Endothelial cell of umbilical vein (primary cell): Measurements from ENCODE around the gene ZC3H7A.

ENCODE experiments used
- EZH2 ChIP-seq: IDR thresholded peaks from 2 replicates; pipeline ENCODE4 v1.6.1; 2012; ENCODE audit warnings: borderline replicate concordance, low read depth, mild to moderate bottlenecking, moderate library complexity, low read length, inconsistent platforms; ENCODE audit not compliant: severe bottlenecking
- FOS ChIP-seq: IDR thresholded peaks from 2 replicates; pipeline ENCODE4 v1.6.1; 2011; ENCODE audit warnings: mild to moderate bottlenecking, low read length, moderate library complexity, borderline replicate concordance; ENCODE audit not compliant: insufficient read depth
- JUN ChIP-seq: IDR thresholded peaks from 2 replicates; pipeline ENCODE4 v1.6.1; 2011; ENCODE audit warnings: borderline replicate concordance, low read depth; ENCODE audit not compliant: insufficient read length, insufficient read depth
- MYC ChIP-seq: IDR thresholded peaks from one replicate; pipeline ENCODE4 v1.6.1; 2011; ENCODE audit warnings: mild to moderate bottlenecking, low read depth, low read length
- POLR2A ChIP-seq: IDR thresholded peaks from 2 replicates; pipeline ENCODE4 v1.6.1; 2012; ENCODE audit warnings: low read depth, mild to moderate bottlenecking, control low read depth, low read length
- POLR2AphosphoS5 ChIP-seq: IDR thresholded peaks from 2 replicates; pipeline ENCODE4 v1.6.1; 2012; ENCODE audit warnings: low read depth, mild to moderate bottlenecking, control low read depth, low read length, moderate library complexity; ENCODE audit not compliant: insufficient read depth
- TF ChIP-seq, protein P1 (sequence below), 2 donors: IDR thresholded peaks; 1 replicate in 1 of 2; 2 replicates in 1 of 2; pipeline ENCODE4 v1.5.1; 2011; ENCODE audit warnings: low read length in 2 of 2, mild to moderate bottlenecking in 2 of 2, moderate library complexity in 2 of 2, control low read depth in 1 of 2, inconsistent platforms in 1 of 2, low read depth in 1 of 2; ENCODE audit not compliant: insufficient read depth in 1 of 2; ENCODE audit errors: extremely low read depth in 1 of 2
- TF ChIP-seq, protein P2 (sequence below): IDR thresholded peaks from 2 replicates; pipeline ENCODE4 v1.6.1; 2011; ENCODE audit not compliant: insufficient read depth, insufficient read length

DNA sequence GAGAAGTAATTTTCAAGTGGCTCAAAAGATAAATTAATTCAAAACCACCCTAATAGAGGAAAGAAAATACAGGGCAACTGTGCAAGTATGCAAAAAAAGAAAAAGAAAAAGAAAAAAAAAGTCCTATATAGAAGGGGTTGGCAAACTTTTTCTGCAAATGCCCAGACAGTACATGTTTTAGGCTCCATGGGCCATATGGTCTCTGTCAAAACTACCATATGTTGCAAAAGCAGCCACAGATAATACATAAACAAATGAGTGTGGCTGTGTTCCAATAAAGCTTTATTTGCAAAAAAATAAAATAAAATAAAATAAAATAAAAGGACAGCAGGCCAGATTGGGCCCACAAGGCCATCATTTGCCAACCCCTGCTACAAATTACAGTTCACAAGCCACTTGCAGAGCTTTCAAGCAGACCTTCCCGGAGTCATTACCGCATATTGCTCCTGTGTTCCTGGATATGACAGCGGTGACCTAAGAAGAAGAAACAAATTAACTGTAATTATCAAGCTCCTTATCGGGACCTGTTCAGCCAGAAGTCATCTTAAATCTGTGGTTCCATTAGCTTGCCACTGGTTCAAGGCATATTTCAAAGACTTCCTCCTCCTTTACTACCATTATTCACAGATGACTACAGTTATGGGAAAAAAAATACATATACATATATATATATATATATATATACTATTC lies 15.9 kb downstream of the ZC3H7A start:
- TF ChIP-seq EZH2 (no peak), POLR2AphosphoS5 (no peak), JUN (no peak), POLR2A (no peak), FOS (no peak), MYC (no peak)
- TF ChIP-seq, protein P1, sequence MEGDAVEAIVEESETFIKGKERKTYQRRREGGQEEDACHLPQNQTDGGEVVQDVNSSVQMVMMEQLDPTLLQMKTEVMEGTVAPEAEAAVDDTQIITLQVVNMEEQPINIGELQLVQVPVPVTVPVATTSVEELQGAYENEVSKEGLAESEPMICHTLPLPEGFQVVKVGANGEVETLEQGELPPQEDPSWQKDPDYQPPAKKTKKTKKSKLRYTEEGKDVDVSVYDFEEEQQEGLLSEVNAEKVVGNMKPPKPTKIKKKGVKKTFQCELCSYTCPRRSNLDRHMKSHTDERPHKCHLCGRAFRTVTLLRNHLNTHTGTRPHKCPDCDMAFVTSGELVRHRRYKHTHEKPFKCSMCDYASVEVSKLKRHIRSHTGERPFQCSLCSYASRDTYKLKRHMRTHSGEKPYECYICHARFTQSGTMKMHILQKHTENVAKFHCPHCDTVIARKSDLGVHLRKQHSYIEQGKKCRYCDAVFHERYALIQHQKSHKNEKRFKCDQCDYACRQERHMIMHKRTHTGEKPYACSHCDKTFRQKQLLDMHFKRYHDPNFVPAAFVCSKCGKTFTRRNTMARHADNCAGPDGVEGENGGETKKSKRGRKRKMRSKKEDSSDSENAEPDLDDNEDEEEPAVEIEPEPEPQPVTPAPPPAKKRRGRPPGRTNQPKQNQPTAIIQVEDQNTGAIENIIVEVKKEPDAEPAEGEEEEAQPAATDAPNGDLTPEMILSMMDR (IDR thresholded peaks at IDR 0.05; ENCODE audit: extremely low read depth in 1 of 2, insufficient read depth in 1 of 2, low read depth in 1 of 2, low read length in 2 of 2) = no peak
- TF ChIP-seq, protein P2, sequence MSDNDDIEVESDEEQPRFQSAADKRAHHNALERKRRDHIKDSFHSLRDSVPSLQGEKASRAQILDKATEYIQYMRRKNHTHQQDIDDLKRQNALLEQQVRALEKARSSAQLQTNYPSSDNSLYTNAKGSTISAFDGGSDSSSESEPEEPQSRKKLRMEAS = no peak
